HG03139 (cell line): ENCODE data around the gene CD69.

Experiments
- ATAC-seq: cut with Tn5 transposase; IDR thresholded peaks from one replicate; pipeline ENCODE4 v1.9.1; 2021; ENCODE audit not compliant: unreplicated experiment

CD69 gene

DNA sequence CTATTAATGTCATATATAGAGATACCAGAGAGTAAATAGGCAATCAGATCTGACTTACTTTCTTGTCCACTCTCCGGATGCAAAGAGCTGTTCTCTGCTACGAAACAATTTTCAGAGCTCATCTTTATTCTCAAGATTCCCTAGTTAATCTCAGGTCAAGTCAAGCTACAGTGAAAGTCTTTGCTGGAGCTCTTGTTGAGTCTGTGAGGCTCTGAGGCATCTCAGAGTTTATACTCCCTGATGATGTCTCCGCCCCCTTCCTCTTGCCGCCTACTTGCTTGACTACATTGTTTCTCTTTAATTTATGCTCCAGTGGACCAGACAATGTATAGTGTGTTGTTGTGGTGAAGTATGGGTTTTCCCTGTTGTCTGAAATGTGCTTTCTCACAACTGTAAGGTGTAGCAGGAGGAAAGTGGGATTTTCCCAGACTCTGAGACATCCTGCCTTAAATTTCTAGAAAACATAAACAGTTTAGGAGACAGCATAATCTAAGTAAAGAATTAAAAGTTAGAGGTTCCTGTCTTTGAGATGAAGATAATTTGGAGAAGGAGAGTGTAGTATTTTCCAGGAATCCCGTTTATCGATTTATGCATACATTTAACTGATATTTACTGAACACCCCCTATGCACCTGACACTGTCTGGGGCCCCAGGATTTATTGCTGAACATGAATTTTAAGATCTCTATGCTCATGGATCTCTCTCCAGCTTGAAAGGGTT, at the start of gene CD69:
Gene CD69, minus strand, starts transcription at position 203 of the 720 bp plus-strand sequence. Its CDS starts 81 bp downstream, at position 122.
- peak; percentile 35 for ATAC-seq

DNA sequence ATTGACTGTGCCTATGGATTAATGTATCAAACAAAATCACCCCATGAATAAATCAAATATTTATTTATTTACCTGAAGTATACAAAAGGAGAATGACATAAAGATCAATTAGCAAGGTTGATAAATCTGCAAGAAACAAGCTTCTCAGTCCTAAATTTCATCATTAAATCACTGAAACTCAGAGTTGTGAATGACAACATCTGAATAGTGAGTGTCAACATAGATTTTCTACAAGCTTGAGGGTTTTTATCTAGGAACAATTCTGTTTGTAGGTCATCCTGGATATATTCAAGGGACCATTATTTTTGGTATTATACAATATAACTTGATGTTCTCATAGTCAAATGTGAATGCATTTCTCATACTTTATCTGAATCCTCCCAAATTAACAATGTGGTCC, 49.2 kb upstream of the CD69 start:
- ATAC-seq = no peak

DNA sequence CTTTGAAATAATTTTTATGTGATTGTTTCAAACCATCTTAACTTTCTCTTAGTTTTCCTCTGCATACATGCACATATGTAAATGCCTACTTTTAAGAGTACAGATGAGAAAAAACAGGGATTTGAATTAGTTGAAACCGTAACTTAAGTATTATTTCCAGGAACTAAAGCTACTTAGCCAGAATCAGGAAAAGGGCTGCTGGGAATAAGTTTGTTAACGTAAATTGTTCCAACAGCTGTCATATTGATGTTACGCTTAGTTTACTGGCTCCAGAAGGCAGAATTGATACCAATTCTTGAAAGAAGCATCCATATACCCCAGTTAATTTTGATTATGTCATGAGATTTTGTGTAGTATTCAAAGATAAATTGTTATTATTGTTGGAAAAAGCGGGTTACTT, 48.6 kb upstream of the CD69 start:
- ATAC-seq = no peak

DNA sequence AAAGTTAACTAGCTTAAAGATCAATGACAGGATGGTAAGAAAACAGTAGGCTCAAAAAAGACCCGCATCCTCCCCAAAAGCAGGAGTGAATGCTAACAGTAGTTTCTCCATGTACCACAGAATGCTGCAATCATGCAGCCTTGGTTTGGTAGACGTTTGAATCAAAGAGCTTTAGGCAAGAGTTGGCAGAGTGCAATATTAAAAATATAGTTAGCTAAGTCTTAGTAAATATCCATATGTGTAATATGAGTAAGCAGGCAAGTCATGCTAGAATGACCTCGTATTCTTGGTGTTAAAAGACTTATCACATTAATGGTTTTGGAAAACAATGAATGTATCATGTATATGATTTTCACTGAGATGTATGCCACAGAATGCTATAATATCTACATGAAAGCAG, 47.8 kb upstream of the CD69 start:
- ATAC-seq = no peak

DNA sequence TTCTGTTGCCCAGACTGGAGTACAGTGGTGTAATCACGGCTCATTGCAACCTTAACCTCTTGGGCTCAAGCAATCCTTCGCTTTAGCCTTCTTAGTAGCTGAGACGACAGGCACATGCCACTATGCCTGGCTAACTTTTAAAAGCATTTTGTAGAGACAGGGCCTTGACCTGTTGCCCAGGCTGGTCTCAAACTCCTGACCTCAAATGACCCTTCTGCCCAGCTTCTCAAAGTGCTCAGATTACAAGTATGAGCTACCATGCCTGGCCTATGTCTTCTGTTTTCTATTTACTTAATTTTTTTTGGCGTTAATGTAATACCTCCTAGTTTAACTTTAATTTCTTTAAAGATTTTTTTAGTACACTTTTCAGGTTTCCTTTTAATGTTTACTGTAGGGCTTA, 46.0 kb upstream of the CD69 start:
- no peak for ATAC-seq

DNA sequence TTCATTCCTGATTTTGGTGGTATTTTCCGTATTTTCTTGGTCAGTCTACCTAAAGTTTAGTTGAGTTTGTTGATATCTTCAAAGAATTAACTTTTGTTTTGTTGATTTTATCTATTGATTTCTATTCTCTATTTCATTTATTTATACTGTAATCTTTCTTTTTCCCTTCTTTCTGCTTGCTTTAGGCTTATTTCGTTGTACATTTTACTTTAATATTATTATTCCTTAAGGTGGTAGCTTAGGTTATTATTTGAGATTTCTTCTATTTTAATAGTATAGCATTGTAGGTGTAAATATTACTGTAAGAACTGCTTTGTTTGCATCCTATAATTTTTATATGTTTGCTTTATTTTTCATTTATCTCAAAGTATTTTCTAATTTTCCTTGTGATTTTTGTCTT, 45.2 kb upstream of the CD69 start:
- no peak for ATAC-seq

DNA sequence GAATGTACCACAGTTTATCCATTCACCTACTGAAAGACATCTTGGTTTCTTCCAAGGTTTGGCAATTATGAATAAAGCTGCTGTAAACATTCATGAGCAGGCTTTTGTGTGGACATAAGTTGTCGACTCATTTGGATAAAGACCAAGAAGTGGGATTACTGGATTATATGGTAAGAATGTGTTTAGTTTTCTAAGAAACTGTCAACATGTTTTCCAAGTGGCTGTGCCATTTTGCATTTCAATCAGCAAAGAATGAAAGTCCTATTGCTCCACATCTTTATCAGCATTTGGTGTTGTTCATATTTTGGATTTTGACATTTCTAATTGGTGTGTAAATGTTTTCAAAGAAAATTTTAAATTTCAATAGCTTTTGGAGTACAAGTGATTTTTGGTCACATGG, 39.3 kb upstream of the CD69 start:
- ATAC-seq = no peak

DNA sequence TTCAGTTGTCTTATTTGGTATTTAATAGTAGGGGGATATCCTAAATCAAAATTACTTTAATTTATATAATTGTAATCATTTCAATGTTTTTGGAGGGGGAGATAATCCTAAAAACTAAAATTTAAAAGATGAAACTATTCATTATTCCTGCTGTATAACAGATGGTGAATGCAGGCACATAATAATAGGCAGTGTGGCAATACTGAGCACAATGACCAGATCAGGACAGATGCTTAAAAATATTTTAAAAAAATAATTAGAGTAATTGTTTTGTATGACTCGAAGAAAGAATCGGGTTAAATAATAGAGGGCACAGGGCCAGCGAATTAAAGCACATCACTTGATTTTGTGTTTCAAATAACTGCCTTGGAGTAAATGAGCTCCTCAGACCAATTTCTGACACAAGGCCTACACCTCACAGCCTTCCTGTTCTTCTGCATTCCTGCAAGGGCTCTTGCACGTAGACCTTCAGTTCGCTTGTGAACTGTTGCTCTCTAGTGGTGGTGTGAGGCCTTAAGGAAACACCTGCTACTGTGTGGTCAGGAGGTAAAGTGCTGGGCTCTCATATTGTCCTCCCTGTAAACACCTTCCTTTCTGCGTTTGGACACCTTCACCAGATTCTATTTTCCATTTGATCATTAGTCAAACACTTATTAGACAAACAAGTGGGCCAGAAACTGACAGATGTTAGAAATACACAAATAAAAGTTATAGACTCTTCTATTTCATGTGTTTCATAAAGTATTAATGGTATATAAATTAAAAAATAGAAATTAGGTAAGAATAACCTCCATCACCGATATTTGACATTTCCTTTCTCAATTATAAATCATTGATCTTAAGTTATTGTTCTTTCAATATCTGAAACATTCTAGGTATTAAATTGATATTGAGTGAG, 37.3 kb upstream of the CD69 start:
- peak; percentile 91 for ATAC-seq

DNA sequence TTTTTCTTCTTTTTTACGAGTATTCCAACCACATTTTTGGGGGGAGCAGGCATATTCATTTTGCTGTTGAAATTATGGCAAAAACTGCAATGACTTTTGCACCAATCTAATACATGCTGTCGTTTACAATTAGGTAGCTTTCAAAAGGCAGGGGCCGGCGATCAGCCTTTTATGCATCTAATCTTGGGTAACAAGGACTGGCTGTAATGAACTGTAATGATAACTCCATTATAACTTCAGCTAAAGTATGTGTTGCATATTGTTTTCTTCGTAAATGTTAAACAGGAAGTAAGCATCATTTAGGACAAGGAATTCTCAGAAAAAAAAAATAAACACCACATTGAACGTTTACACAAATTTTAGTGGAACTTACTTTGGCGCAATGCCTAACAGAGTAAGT, 36.3 kb upstream of the CD69 start:
- ATAC-seq = no peak

DNA sequence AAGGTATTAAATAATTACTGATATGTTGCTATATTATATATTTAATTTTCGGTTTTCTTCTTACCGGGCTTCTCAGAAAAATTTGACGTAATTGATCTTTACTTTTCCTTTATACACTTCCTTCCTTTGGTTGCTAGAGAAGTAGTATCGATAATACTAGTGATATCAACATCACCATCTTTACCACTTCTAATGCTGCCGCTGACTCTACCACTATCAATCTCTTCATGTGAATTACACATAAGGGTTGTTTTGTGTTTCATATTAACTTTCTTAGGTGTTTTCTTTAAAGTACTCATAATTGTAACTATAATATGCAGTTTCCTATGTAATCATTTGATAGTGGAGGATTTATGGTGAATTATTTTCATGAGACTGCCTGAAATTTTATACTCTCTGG, 35.6 kb upstream of the CD69 start:
- no peak for ATAC-seq

DNA sequence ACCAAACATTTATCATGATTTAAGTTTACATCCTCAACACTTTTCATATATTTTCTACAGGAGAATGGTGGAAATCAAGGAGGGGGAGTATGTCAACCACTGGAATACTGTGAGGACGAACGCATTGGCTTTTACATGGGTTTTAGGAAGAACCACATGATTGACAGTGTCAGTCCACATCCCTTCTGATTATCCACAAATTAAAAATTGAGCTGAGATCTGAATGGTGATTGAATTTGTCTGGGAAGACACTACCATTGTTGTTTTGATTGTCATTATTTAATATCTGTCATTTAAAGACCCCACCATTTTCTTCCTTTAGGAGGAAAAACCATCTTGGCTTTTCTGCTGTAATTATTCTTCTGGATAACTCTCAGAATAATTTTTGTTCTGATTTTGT, 35.2 kb upstream of the CD69 start:
- ATAC-seq = no peak

DNA sequence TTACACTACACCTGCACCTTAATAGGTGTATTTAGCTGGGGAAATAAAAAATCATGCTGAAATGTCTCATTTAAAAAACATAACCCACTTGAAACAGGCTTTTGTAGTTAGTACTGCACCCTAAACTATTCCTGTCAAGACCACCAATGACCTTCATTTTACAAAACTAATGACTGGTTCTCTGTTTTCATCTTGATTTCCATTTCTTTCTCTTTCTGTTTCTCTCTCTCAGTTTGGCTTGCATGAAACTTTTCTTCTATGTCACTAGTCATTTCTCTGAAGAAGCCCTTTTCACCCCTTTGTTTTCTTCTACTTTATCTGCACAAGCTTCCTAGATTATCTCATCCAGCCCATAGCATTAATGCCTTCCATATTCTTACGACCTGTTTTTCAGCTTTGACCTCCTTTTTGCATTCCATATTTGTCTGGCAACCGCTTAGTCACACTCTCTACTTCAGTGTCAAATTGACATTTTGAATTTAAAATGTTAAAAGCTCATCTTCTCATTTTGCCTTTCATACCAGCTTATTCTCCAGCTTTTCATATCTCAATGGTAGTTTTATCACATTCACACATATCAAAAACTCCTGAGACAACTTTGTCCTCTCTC, 33.9 kb upstream of the CD69 start:
- no peak for ATAC-seq

DNA sequence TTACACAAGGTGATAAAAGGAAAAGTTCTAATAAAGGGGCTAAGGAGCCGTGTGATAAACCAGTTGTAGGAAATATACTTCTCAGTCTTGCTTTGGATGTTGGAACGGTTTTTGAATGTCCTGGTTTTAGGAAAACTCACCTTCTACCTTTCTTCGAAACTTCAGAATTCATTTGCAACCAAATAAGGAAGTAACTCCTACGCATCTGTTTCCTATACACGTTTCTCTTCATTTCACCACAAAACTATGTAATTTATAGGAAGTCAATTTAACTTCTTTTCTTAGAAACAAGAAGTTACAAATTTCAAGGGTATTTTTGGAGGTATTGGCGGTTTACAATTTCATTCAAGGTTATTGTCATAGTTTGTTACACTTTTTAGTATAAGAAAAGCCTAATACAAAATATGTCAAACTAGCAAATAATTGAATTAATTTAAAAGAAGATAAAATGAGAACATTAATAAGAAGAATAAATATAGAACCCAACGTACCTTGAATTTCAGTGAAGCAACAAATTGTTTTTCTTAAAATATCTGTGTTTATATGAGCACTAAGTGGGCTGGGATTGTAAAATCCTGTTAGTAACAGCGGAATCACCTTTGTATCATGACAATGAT, 33.2 kb upstream of the CD69 start:
- ATAC-seq = no peak

DNA sequence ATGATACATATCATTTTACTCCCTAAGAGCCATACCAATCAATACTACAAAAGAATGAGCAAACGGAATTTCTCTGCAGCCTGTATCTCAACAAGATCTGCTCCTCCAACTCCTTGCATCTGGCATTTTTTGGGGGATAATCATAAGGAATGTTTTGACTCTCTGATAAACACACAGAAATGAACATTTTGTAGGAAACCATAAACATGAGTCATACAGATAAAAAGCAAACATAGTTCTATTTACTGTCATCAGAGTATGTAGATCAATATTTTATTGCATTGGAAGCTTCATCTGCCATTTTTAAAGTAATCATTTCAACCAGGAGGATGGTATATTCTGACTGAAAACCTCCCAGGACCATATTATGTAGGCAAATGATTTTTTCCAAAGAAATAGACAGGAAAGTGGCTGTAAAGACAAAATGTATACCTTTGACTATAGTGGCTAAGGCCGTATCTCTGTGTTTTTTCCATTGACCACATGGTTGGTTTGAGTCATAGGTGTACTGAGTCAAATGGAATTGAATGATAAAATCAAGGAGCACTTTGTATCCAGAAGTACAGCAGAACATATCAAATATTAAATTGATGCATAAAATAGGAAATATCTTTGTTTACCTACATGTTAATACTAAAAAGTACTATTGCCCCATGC, 32.4 kb upstream of the CD69 start:
- no peak for ATAC-seq

DNA sequence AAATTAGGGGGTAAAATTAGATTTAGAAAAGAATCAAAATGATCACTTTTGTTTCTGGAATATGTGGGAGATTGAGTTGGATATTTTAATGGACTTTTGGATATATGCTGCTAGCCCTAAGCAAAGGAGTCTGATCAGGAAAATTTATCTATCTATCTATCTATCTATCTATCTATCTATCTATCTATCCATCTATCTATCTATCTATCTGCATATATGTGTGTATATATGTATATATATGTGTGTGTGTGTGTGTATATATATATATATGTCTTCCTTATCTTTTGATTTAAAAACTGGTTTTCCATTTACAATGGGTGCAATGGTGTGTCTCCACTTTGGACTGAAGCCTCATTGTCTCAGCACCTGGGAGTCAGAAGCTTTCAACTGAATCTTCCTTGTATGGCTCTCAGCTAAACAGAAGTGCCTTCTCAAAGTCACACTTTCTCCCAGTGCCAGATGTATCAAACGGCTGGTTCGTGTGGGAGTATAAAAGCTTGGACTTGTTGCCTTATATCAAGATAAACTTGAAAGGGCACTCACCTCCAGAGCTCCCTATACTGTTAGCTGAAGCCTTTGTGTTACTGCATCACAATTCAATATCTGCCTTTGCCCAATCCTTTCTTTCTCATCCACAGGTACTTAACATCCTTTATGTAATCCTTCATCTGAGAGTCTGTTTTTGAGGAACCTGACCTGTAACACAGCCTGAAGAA, 31.6 kb upstream of the CD69 start:
- ATAC-seq = no peak

DNA sequence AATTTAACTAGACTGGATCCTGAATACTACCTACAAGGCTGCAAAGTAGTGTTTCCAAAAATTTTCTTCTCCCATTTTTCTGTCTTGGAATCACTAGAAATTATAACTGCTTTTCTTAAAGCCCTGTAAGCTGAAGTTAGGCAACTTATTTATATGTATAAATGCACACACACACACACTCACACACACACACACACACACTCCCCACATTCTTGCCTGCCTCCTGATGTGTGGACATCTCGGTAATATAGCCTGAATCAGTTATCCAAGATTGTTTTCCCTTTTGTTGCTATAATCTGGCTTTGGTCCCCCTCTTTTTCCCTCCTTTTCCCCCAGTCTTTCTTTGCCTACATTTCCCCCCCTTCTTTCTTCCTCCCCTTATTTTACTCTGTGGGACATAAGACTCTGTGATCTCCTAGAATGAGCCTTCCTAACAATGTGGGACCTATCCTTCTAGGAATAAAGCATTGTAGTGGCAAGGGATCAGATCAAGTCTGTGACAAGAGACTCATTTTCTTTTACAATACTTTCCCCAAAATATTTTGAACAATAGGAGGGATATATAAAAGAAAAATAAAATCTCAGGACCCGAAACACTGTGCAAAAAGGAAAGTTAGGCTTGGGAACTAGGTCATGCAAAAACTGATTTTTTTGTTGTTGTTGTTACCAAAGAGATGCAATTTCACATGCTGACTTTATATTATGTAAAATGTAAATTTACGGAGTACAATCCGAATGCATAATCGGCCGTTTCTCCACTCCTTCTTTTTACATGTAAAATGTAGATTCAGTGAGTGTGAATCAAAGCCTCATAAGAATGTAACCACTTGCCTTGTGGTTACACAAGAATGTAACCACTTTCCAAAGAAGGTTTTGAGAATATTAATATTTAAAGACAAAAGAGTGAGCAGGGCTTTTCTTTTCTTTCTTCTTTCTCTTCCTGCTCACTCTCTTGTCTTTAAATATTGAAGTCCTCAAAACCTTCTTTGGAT, 26.3 kb upstream of the CD69 start:
- ATAC-seq = no peak

DNA sequence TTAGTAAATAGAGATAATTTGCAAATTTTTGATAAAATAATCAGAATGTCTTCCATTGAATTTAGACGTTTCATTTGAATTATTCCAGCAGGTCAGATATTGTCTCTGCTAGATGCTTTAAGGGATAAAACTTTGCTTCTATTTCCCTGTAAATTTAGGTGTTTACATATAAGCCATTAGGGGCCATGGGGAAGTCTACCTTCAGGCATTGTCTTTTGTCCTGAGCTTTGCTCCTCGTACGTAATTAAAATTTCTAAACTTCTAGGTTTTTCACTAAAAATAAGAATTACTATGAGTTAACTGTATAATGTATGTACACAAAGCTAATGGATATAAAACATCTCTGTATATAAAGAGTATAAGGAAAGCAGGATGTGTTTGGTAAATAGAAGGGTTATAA, 24.1 kb upstream of the CD69 start:
- ATAC-seq = no peak

DNA sequence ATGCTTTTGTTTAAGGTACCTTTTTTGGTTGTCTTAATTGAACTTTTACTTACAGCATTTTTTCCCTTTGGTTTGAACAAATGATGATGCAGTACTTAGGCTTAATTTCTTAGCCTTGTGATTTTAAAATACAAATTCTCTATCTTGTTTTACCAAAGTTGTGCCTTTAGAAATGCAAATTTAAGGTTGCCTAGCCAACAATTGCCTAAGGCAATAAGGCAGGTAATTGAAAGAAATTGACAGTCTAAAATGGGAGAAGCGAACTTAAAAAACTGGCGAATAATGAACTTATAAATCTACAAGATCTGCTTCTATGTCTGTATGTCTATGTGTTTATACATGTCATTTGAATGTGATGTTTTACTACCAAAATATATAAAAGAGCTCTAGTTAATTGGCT, 23.6 kb upstream of the CD69 start:
- no peak for ATAC-seq
